Liver (tissue), 10 donors: Measurements from ENCODE around the gene ATP10A. TPM values are rescaled to one million over a fixed set of nuclear protein-coding genes. Genes with fewer than 3 reads are reported as not detected.

Experiments
- DNase-seq: peaks from one replicate; pipeline ENCODE4 v3.0.0-alpha.2; 2017; ENCODE audit warnings: low spot score
- H3K27ac ChIP-seq, 2 donors: one replicate each; pipeline ENCODE4 v1.7.0; 2013; ENCODE audit warnings: inconsistent platforms in 2 of 2, low read length in 2 of 2, control low read depth in 1 of 2, low read depth in 1 of 2, mild to moderate bottlenecking in 1 of 2
- H3K27me3 ChIP-seq, 4 donors: one replicate each; pipeline versions ENCODE4 v1.6.1 to v1.7.0; 2013; ENCODE audit warnings: low read length in 3 of 4, inconsistent platforms in 1 of 4, mild to moderate bottlenecking in 1 of 4, moderate library complexity in 1 of 4; ENCODE audit not compliant: control insufficient read depth in 4 of 4, insufficient read depth in 4 of 4
- H3K36me3 ChIP-seq, 4 donors: one replicate each; pipeline versions ENCODE4 v1.6.1 to v1.7.0; 2013; ENCODE audit warnings: low read length in 3 of 4, mild to moderate bottlenecking in 3 of 4, low read depth in 1 of 4, moderate library complexity in 1 of 4; ENCODE audit not compliant: control insufficient read depth in 4 of 4, insufficient read depth in 3 of 4
- H3K4me1 ChIP-seq, 4 donors: one replicate each; pipeline versions ENCODE4 v1.6.1 to v1.7.0; 2013; ENCODE audit warnings: low read length in 3 of 4, mild to moderate bottlenecking in 3 of 4, moderate library complexity in 1 of 4; ENCODE audit not compliant: control insufficient read depth in 4 of 4, insufficient read depth in 4 of 4
- H3K4me3 ChIP-seq, 3 donors: one replicate each; pipeline versions ENCODE4 v1.6.1 to v1.7.0; 2013; ENCODE audit warnings: low read length in 3 of 3, control low read depth in 1 of 3, low read depth in 1 of 3, mild to moderate bottlenecking in 1 of 3
- H3K9ac ChIP-seq, 2 donors: one replicate each; pipeline ENCODE4 v1.7.0; 2013; ENCODE audit warnings: low read length in 2 of 2, mild to moderate bottlenecking in 2 of 2, moderate library complexity in 2 of 2, control low read depth in 1 of 2, low read depth in 1 of 2
- H3K9me3 ChIP-seq, 4 donors: one replicate each; pipeline versions ENCODE4 v1.6.1 to v1.7.0; 2013; ENCODE audit warnings: low read length in 3 of 4; ENCODE audit not compliant: control insufficient read depth in 4 of 4
- EGR1 ChIP-seq, 2 donors: IDR thresholded peaks; 2 replicates each; pipeline ENCODE4 v1.6.1; 2016 to 2018; ENCODE audit warnings: antibody characterized with exemption in 2 of 2, low read depth in 2 of 2
- FOXA1 ChIP-seq: IDR thresholded peaks from 2 replicates; pipeline ENCODE4 v1.6.1; 2016; ENCODE audit warnings: antibody characterized with exemption
- FOXA2 ChIP-seq: IDR thresholded peaks from 2 replicates; pipeline ENCODE4 v1.6.1; 2016; ENCODE audit warnings: antibody characterized with exemption
- GABPA ChIP-seq, 2 donors: IDR thresholded peaks in 1 of 2; conservative IDR thresholded peaks in 1 of 2; 2 replicates each; pipeline ENCODE4 v1.6.1; 2016; ENCODE audit warnings: antibody characterized with exemption in 2 of 2, mild to moderate bottlenecking in 1 of 2, moderate library complexity in 1 of 2
- HNF4A ChIP-seq, 2 donors: conservative IDR thresholded peaks; 2 replicates each; pipeline ENCODE4 v1.6.1; 2016; ENCODE audit warnings: antibody characterized with exemption in 2 of 2, mild to moderate bottlenecking in 2 of 2
- HNF4G ChIP-seq: IDR thresholded peaks from 2 replicates; pipeline ENCODE4 v1.6.1; 2016; ENCODE audit warnings: antibody characterized with exemption
- JUND ChIP-seq, 2 donors: IDR thresholded peaks; 2 replicates each; pipeline ENCODE4 v1.6.1; 2016; ENCODE audit warnings: antibody characterized with exemption in 2 of 2
- NR2F2 ChIP-seq: IDR thresholded peaks from 2 replicates; pipeline ENCODE4 v1.6.1; 2016; ENCODE audit warnings: antibody characterized with exemption
- RAD21 ChIP-seq, 2 donors: IDR thresholded peaks; 2 replicates each; pipeline ENCODE4 v1.6.1; 2016; ENCODE audit warnings: antibody characterized with exemption in 2 of 2, mild to moderate bottlenecking in 2 of 2
- RXRA ChIP-seq, 2 donors: IDR thresholded peaks; 2 replicates each; pipeline ENCODE4 v1.6.1; 2017 to 2018; ENCODE audit warnings: antibody characterized with exemption in 2 of 2, mild to moderate bottlenecking in 1 of 2
- SP1 ChIP-seq: IDR thresholded peaks from 2 replicates; pipeline ENCODE4 v1.6.1; 2018; ENCODE audit warnings: antibody characterized with exemption, mild to moderate bottlenecking
- TAF1 ChIP-seq: conservative IDR thresholded peaks from 2 replicates; pipeline ENCODE4 v1.6.1; 2016; ENCODE audit warnings: antibody characterized with exemption, mild to moderate bottlenecking
- YY1 ChIP-seq: IDR thresholded peaks from 2 replicates; pipeline ENCODE4 v1.6.1; 2016; ENCODE audit warnings: antibody characterized with exemption, mild to moderate bottlenecking
- WGBS: extraction: QIAGEN DNeasy Blood & Tissue Kit; methylation state at CpG from one replicate; pipeline ENCODE4 v1.1.7; 2013; 5-methylcytosine and 5-hydroxymethylcytosine counted together
- polyA plus RNA-seq, 2 donors: library from polyadenylated mRNA; stranded (reverse) in 1 of 2; unstranded in 1 of 2; fragments of 200-250 nt in 1 of 2; fragments of >200 nt in 1 of 2; fragmentation: Nextera tagmentation in 1 of 2; extraction: Ambion mirVana in 1 of 2; gene quantifications; one replicate each; pipeline versions ENCODE4 v1.2.1 to v1.2.3, GENCODE V29; 2013 to 2015
- small RNA-seq: library from RNA; depleted of rRNA; stranded (forward); fragments of <200 nt; gene quantifications from one replicate; pipeline ENCODE3, GENCODE V24; 2014
- total RNA-seq, 2 donors: library from RNA; depleted of rRNA; stranded (reverse); fragments of >200 nt; gene quantifications; one replicate each; pipeline ENCODE4 v1.2.3, GENCODE V29; 2014
- TF ChIP-seq, protein P1 (sequence below): IDR thresholded peaks from 2 replicates; pipeline ENCODE4 v1.6.1; 2016; ENCODE audit warnings: antibody characterized with exemption
- TF ChIP-seq, protein P2 (sequence below): IDR thresholded peaks from 2 replicates; pipeline ENCODE4 v1.6.1; 2016; ENCODE audit warnings: antibody characterized with exemption, mild to moderate bottlenecking
- TF ChIP-seq, protein P3 (sequence below): IDR thresholded peaks from 2 replicates; pipeline ENCODE4 v1.6.1; 2016; ENCODE audit warnings: antibody characterized with exemption
- TF ChIP-seq, protein P4 (sequence below): fragments of 150-350 bp; IDR thresholded peaks from 2 replicates; pipeline ENCODE4 v1.5.1; 2017; ENCODE audit warnings: improper control_type of control experiment, low read depth, low read length; ENCODE audit not compliant: missing input control
- TF ChIP-seq, protein P5 (sequence below): IDR thresholded peaks from 2 replicates; pipeline ENCODE4 v1.6.1; 2016; ENCODE audit warnings: antibody characterized with exemption
- donor health status: healthy.
- donor health status: healthy.
- donor health status: healthy.
- donor health status: healthy.
- donor health status: healthy.

Gene ATP10A
- total and polyA plus RNA-seq, 4 donors, result 0.22 to 1.8 (median 0.39) TPM

DNA sequence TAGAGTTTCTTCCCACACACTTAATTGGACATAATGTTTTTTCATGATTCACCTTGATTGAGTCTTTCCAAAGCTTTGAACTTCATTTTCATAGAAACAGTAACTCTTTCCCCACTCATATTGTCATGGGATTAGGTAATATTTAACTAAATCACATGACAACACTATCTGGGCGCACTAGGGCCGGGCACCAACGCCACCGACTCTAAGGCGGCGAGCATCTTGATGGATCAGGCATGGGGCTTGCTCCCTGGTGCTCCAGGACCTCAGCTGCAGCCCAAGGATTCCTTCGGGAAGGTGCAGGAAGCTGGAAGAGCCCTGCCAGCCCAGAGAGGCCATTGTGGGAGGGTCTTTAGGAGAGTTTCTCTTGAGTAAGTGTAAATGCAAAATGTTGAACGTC lies 231.2 kb downstream of the ATP10A start:
- H3K9me3 ChIP-seq, result no peaks in the 10 kb centered on the region
- H3K27ac ChIP-seq, result no peak overlapping the region
- H3K9ac ChIP-seq, result no peak overlapping the region
- H3K4me1 ChIP-seq, result no peaks in the 10 kb centered on the region
- TF ChIP-seq FOXA2 (no peak), GABPA (IDR thresholded peaks at IDR 0.05 in 1 of 2, conservative IDR thresholded peaks at IDR 0.05 in 1 of 2) (no peak), RXRA (IDR thresholded peaks at IDR 0.05) (no peak), NR2F2 (no peak), EGR1 (IDR thresholded peaks at IDR 0.05; ENCODE audit: low read depth in 2 of 2) (no peak), HNF4G (no peak), YY1 (no peak), JUND (IDR thresholded peaks at IDR 0.05) (no peak), FOXA1 (no peak), RAD21 (IDR thresholded peaks at IDR 0.05) (no peak), SP1 (no peak), TAF1 (no peak), HNF4A (conservative IDR thresholded peaks at IDR 0.05) (no peak)
- TF ChIP-seq, protein P1, sequence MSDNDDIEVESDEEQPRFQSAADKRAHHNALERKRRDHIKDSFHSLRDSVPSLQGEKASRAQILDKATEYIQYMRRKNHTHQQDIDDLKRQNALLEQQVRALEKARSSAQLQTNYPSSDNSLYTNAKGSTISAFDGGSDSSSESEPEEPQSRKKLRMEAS, result no peak
- TF ChIP-seq, protein P2, sequence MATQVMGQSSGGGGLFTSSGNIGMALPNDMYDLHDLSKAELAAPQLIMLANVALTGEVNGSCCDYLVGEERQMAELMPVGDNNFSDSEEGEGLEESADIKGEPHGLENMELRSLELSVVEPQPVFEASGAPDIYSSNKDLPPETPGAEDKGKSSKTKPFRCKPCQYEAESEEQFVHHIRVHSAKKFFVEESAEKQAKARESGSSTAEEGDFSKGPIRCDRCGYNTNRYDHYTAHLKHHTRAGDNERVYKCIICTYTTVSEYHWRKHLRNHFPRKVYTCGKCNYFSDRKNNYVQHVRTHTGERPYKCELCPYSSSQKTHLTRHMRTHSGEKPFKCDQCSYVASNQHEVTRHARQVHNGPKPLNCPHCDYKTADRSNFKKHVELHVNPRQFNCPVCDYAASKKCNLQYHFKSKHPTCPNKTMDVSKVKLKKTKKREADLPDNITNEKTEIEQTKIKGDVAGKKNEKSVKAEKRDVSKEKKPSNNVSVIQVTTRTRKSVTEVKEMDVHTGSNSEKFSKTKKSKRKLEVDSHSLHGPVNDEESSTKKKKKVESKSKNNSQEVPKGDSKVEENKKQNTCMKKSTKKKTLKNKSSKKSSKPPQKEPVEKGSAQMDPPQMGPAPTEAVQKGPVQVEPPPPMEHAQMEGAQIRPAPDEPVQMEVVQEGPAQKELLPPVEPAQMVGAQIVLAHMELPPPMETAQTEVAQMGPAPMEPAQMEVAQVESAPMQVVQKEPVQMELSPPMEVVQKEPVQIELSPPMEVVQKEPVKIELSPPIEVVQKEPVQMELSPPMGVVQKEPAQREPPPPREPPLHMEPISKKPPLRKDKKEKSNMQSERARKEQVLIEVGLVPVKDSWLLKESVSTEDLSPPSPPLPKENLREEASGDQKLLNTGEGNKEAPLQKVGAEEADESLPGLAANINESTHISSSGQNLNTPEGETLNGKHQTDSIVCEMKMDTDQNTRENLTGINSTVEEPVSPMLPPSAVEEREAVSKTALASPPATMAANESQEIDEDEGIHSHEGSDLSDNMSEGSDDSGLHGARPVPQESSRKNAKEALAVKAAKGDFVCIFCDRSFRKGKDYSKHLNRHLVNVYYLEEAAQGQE, result no peak
- TF ChIP-seq, protein P3, sequence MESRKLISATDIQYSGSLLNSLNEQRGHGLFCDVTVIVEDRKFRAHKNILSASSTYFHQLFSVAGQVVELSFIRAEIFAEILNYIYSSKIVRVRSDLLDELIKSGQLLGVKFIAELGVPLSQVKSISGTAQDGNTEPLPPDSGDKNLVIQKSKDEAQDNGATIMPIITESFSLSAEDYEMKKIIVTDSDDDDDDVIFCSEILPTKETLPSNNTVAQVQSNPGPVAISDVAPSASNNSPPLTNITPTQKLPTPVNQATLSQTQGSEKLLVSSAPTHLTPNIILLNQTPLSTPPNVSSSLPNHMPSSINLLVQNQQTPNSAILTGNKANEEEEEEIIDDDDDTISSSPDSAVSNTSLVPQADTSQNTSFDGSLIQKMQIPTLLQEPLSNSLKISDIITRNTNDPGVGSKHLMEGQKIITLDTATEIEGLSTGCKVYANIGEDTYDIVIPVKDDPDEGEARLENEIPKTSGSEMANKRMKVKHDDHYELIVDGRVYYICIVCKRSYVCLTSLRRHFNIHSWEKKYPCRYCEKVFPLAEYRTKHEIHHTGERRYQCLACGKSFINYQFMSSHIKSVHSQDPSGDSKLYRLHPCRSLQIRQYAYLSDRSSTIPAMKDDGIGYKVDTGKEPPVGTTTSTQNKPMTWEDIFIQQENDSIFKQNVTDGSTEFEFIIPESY, result no peak
- TF ChIP-seq, protein P4, sequence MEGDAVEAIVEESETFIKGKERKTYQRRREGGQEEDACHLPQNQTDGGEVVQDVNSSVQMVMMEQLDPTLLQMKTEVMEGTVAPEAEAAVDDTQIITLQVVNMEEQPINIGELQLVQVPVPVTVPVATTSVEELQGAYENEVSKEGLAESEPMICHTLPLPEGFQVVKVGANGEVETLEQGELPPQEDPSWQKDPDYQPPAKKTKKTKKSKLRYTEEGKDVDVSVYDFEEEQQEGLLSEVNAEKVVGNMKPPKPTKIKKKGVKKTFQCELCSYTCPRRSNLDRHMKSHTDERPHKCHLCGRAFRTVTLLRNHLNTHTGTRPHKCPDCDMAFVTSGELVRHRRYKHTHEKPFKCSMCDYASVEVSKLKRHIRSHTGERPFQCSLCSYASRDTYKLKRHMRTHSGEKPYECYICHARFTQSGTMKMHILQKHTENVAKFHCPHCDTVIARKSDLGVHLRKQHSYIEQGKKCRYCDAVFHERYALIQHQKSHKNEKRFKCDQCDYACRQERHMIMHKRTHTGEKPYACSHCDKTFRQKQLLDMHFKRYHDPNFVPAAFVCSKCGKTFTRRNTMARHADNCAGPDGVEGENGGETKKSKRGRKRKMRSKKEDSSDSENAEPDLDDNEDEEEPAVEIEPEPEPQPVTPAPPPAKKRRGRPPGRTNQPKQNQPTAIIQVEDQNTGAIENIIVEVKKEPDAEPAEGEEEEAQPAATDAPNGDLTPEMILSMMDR, result no peak
- TF ChIP-seq, protein P5, sequence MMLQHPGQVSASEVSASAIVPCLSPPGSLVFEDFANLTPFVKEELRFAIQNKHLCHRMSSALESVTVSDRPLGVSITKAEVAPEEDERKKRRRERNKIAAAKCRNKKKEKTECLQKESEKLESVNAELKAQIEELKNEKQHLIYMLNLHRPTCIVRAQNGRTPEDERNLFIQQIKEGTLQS, result no peak
- peaks cover 0 to 3% (median 0%) of the 10 kb centered on the region in 4 donors for H3K27me3 ChIP-seq
- 92% methylated on average over 8 of the region's 8 CpGs for WGBS
- DNase-seq, result no peak
- H3K4me3 ChIP-seq, result no peak overlapping the region
- H3K36me3 ChIP-seq, result no peaks in the 10 kb centered on the region

Small RNAs within 50 kb of the gene (small RNA-seq; reads per million reads assigned to genes)
- gene MIR4715, result not detected
- gene RNA5SP390, result not detected
